Natural killer cell (primary cell): ENCODE measurements around the gene ZNF829. TPM values are rescaled to one million over a fixed set of nuclear protein-coding genes. Genes with fewer than 3 reads are reported as not detected.

ENCODE experiments used
- ATAC-seq, 3 donors: fragments of 150-1000 bp in 2 of 3; fragments of 200-7000 bp in 1 of 3; cut with Tn5 transposase; 1 replicate in 1 of 3; 2 replicates in 2 of 3; pipeline ENCODE4 v1.10.0; 2021; ENCODE audit warnings: mild to moderate bottlenecking in 2 of 3, moderate library complexity in 2 of 3
- DNase-seq, 2 donors: peaks; one replicate each; pipeline versions ENCODE4 v3.0.0 to v3.0.0-alpha.2; 2013 to 2021; ENCODE audit warnings: mixed read lengths in 1 of 2
- H3K27ac ChIP-seq: one replicate; pipeline ENCODE4 v1.5.1; 2013; ENCODE audit warnings: mild to moderate bottlenecking, low read length
- H3K27me3 ChIP-seq: one replicate; pipeline ENCODE4 v1.6.1; 2013; ENCODE audit warnings: low read length; ENCODE audit not compliant: control insufficient read depth, insufficient read depth
- H3K36me3 ChIP-seq: one replicate; pipeline ENCODE4 v1.6.1; 2013; ENCODE audit warnings: low read length; ENCODE audit not compliant: control insufficient read depth, insufficient read depth
- H3K4me1 ChIP-seq: one replicate; pipeline ENCODE4 v1.6.1; 2013; ENCODE audit warnings: low read length; ENCODE audit not compliant: control insufficient read depth, insufficient read depth
- H3K4me3 ChIP-seq: one replicate; pipeline ENCODE4 v1.5.1; 2013; ENCODE audit warnings: low read length
- H3K9me3 ChIP-seq: one replicate; pipeline ENCODE4 v1.6.1; 2013; ENCODE audit warnings: low read length; ENCODE audit not compliant: control insufficient read depth, insufficient read depth
- H3K27ac Mint-ChIP-seq, 2 donors: one replicate each; pipeline ENCODE4 v1.8.0; 2022; ENCODE audit warnings: mild to moderate bottlenecking in 2 of 2, mixed read lengths in 2 of 2, moderate library complexity in 1 of 2
- H3K27me3 Mint-ChIP-seq, 2 donors: one replicate each; pipeline ENCODE4 v1.8.0; 2022; ENCODE audit warnings: low read depth in 2 of 2, mixed read lengths in 2 of 2
- H3K36me3 Mint-ChIP-seq: one replicate; pipeline ENCODE4 v1.8.0; 2022; ENCODE audit warnings: mixed read lengths
- H3K4me1 Mint-ChIP-seq, 2 donors: one replicate each; pipeline ENCODE4 v1.8.0; 2022; ENCODE audit warnings: mixed read lengths in 2 of 2
- H3K4me3 Mint-ChIP-seq: one replicate; pipeline ENCODE4 v1.8.0; 2022; ENCODE audit warnings: mild to moderate bottlenecking, moderate library complexity, mixed read lengths
- H3K9me3 Mint-ChIP-seq, 2 donors: one replicate each; pipeline ENCODE4 v1.8.0; 2022; ENCODE audit warnings: mixed read lengths in 2 of 2
- CTCF ChIP-seq: fragments of 200-600 bp; IDR thresholded peaks from one replicate; pipeline ENCODE4 v1.8.0; 2022; ENCODE audit warnings: antibody characterized with exemption
- WGBS: methylation state at CpG from one replicate; pipeline ENCODE4 v1.1.7; 2013; ENCODE audit warnings: missing lambda C conversion rate; ENCODE audit not compliant: insufficient coverage; 5-methylcytosine and 5-hydroxymethylcytosine counted together
- intact Hi-C: fragments of 100-400 bp; cut with micrococcal nuclease; formaldehyde crosslinking; loops from one replicate; pipeline ENCODE4 v1.14.2; 2022
- total RNA-seq, 4 donors: library from RNA; stranded (reverse); fragments of 120-200 nt in 1 of 4; gene quantifications; one replicate each; pipeline versions ENCODE4 v1.2.3 to v1.2.4, GENCODE V29; 2013 to 2022

The ZNF829 gene
- total RNA-seq, 3 donors from 2014 or later (not counting 1 experiment from before 2014, with no cell fraction given) = 5.5 to 7.6 (median 5.5) TPM

- H3K9me3 Mint-ChIP-seq = no peaks in the 10 kb centered on the region
- no peaks in the 10 kb centered on the region for H3K27me3 ChIP-seq
- H3K36me3 Mint-ChIP-seq = no peaks in the 10 kb centered on the region
- peak overlapping the region; percentile 95 for H3K27ac ChIP-seq
- intact Hi-C loops = loop anchor here (1.0 to 2.0 kb wide), 7 partner anchors 56 to 428 kb away; partner anchors contain the start of genes ZNF345, ZNF383, ZNF420 and ZNF566
- H3K9me3 ChIP-seq = no peaks in the 10 kb centered on the region
- DNase-seq (peak in 1 of 2 donors; percentile 10), ATAC-seq (no peak)
- peak overlapping the region; percentile 66 for H3K4me3 ChIP-seq
- 81% methylated on average over 6 of the region's 7 CpGs for WGBS
- H3K27me3 Mint-ChIP-seq = no peaks in the 10 kb centered on the region
- H3K27ac Mint-ChIP-seq = peak overlapping the region; percentile 89 to 93
- peak overlapping the region; percentile 87 for H3K4me3 Mint-ChIP-seq
- peaks cover 10% of the 10 kb centered on the region for H3K36me3 ChIP-seq
- no peak for TF ChIP-seq CTCF
- H3K4me1 ChIP-seq = peaks cover 13% of the 10 kb centered on the region
- H3K4me1 Mint-ChIP-seq = peaks cover 35% of the 10 kb centered on the region in 2 donors
These were observed 900 bp upstream of the ZNF829 start for GRCh38 chr19:36916991-36917390.

- TF ChIP-seq CTCF = no peak
- peaks cover 28% of the 10 kb centered on the region for H3K36me3 ChIP-seq
- no peak overlapping the region for H3K27ac Mint-ChIP-seq
- H3K27ac ChIP-seq = no peak overlapping the region
- DNase-seq (no peak), ATAC-seq (no peak)
- H3K4me1 ChIP-seq = no peaks in the 10 kb centered on the region
- no peaks in the 10 kb centered on the region for H3K27me3 ChIP-seq
- intact Hi-C loops = no loop called here
- no peak overlapping the region for H3K4me3 ChIP-seq
- WGBS = 95% methylated on average over 3 of the region's 4 CpGs
- no peaks in the 10 kb centered on the region for H3K27me3 Mint-ChIP-seq
- peaks cover 48% of the 10 kb centered on the region for H3K9me3 ChIP-seq
- H3K36me3 Mint-ChIP-seq = peaks cover 80% of the 10 kb centered on the region
- no peak overlapping the region for H3K4me3 Mint-ChIP-seq
- H3K4me1 Mint-ChIP-seq = no peaks in the 10 kb centered on the region
- H3K9me3 Mint-ChIP-seq = peaks cover 23 to 40% of the 10 kb centered on the region in 2 donors
These were observed 17.7 kb downstream of the ZNF829 start for GRCh38 chr19:36898422-36898821.

GRCh38 chr19:36894849-36895383 is 21.2 kb downstream of the ZNF829 start:
- ATAC-seq (no peak), DNase-seq (no peak)
- Histone ChIP-seq H3K9me3 (peaks cover 55% of the 10 kb centered on the region), H3K4me3 (no peak overlapping the region), H3K36me3 (peaks cover 42% of the 10 kb centered on the region), H3K27ac (no peak overlapping the region), H3K4me1 (no peaks in the 10 kb centered on the region), H3K27me3 (no peaks in the 10 kb centered on the region)
- Mint-ChIP-seq H3K36me3 (peaks cover 88% of the 10 kb centered on the region), H3K4me1 (no peaks in the 10 kb centered on the region), H3K27me3 (no peaks in the 10 kb centered on the region), H3K4me3 (no peak overlapping the region), H3K27ac (no peak overlapping the region), H3K9me3 (peaks cover 28 to 44% of the 10 kb centered on the region in 2 donors)
- WGBS = 100% methylated on average over 2 of the region's 2 CpGs
- TF ChIP-seq CTCF = no peak
- intact Hi-C loops = no loop called here
